ENCODE data around the gene APEH.
"Not testable (repeated sequence)": the region's sequence is repeated elsewhere in the genome, so short reads cannot be mapped to it uniquely, and the experiment has no call there.

The APEH gene

DNA sequence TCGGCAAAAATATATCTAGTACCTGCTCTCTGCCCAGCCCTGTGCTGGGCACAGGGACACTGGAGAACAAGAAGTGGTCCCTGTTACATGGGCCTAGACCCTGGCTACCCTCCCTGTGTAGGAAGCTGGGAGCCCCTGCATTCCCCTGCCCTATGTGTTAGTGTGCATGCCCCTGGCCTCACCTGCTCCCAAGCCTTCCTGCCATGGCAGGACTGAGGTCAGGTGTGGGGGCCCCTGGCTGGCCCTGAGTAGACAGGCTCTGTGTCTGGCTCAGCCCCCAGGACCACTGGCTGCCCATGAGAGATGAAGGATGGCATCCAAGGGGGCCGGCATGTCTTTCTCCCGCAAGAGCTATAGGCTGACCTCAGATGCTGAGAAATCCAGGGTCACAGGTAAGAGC, 16.7 kb downstream of the APEH start:
- not testable (repeated sequence) for H3K79me2 ChIP-seq (ENCODE audit: insufficient read depth, low read length); H3K9ac ChIP-seq (ENCODE audit: low read length); H3K4me3 ChIP-seq (ENCODE audit: low read depth, low read length, poor library complexity, severe bottlenecking)

DNA sequence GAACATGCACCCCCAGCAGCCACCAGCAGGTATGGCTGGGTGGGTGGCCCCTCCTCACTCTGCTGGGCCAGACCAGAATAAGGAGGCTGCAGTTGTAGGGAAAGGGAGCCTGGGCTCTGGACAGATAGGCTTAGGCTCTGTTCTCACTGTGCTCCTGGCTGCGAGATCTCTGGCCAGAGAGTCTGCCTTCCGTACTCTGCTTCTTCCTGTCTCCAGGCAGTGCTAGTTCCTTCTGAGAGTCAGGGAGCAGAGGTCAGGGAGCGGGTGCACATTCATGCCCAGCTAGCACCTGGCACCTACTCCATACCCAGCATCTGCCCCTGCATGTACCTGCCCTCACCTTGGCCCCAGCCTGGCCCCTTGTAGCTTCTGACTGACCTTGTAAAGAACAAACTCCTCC, 17.3 kb downstream of the APEH start:
- not testable (repeated sequence) for H3K4me3 ChIP-seq (ENCODE audit: low read depth, low read length, poor library complexity, severe bottlenecking); H3K27ac ChIP-seq (ENCODE audit: low read depth, low read length, poor library complexity, severe bottlenecking); H3K9me2 ChIP-seq (ENCODE audit: low read depth, low read length); H3F3A ChIP-seq (ENCODE audit: insufficient read depth, low read length); H3K36me3 ChIP-seq (ENCODE audit: insufficient read depth, low read length); H3K4me2 ChIP-seq (ENCODE audit: low read length); H4K20me1 ChIP-seq (ENCODE audit: insufficient read depth, low read length); H3K9ac ChIP-seq (ENCODE audit: low read length); H2AFZ ChIP-seq (ENCODE audit: low read length); H3K9me3 ChIP-seq (ENCODE audit: low read length); H3K79me2 ChIP-seq (ENCODE audit: insufficient read depth, low read length); H3K27me3 ChIP-seq (ENCODE audit: insufficient read depth, low read length)
- H3K4me1 ChIP-seq (ENCODE audit: insufficient read depth, low read length, severe bottlenecking): peaks cover 25% of the 10 kb centered on the region

More for the DNA sequence above, 16.7 kb downstream of the APEH start:
- H3K27ac ChIP-seq (ENCODE audit: low read depth, low read length, poor library complexity, severe bottlenecking); H3F3A ChIP-seq (ENCODE audit: insufficient read depth, low read length); H3K36me3 ChIP-seq (ENCODE audit: insufficient read depth, low read length); H4K20me1 ChIP-seq (ENCODE audit: insufficient read depth, low read length); H3K27me3 ChIP-seq (ENCODE audit: insufficient read depth, low read length); H3K9me2 ChIP-seq (ENCODE audit: low read depth, low read length); H2AFZ ChIP-seq (ENCODE audit: low read length); H3K9me3 ChIP-seq (ENCODE audit: low read length): not testable (repeated sequence)
- Histone ChIP-seq H3K4me2 (ENCODE audit: low read length) (peak overlapping the region; percentile 97; the same call in 1 of the 2 replicates), H3K4me1 (ENCODE audit: insufficient read depth, low read length, severe bottlenecking) (peaks cover 25% of the 10 kb centered on the region)

DNA sequence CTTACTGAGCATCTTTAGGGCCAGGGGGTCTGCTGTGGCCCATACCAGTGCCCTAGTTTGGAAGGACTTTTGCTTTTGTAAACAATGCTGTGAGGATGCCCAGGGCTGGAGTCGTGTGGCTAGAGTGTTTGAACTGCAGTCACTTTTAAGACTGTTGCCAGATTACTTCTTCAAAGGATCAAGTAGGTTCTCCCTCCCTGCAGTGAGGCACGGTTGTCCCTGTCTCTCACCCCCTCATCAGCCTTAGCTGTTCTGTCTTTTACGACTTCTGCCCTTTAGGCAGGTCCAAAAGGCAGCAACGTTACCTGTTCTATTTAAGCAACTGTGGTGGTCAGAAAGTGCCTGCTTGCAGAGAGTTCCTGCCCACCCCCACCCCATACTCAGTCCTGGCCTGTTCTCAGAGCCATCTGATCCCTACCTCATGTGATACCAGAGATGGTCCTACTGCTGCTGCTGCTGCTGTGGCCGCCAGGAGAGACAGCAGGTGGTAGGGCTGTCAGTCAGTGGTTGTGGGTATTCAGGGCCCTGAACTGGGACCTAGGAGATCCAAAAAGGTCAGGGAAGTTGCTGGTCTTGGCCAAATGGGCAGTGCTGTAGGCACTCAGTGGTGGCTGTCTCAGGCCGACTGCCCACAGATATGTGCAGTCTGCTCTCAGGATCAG, 20.4 kb downstream of the APEH start:
- not testable (repeated sequence) for H3K79me2 ChIP-seq (ENCODE audit: insufficient read depth, low read length)

GRCh38 chr3:49695350-49696015, 21.3 kb downstream of the APEH start:
- H3K4me1 ChIP-seq (ENCODE audit: insufficient read depth, low read length, severe bottlenecking); H2AFZ ChIP-seq (ENCODE audit: low read length): not testable (repeated sequence)

More for the DNA sequence above, 20.4 kb downstream of the APEH start:
- not testable (repeated sequence) for H3K4me3 ChIP-seq (ENCODE audit: low read depth, low read length, poor library complexity, severe bottlenecking); H3K9me3 ChIP-seq (ENCODE audit: low read length); H3F3A ChIP-seq (ENCODE audit: insufficient read depth, low read length); H3K9ac ChIP-seq (ENCODE audit: low read length); H3K27ac ChIP-seq (ENCODE audit: low read depth, low read length, poor library complexity, severe bottlenecking); H4K20me1 ChIP-seq (ENCODE audit: insufficient read depth, low read length); H3K9me2 ChIP-seq (ENCODE audit: low read depth, low read length); H2AFZ ChIP-seq (ENCODE audit: low read length); H3K27me3 ChIP-seq (ENCODE audit: insufficient read depth, low read length); H3K36me3 ChIP-seq (ENCODE audit: insufficient read depth, low read length); H3K4me2 ChIP-seq (ENCODE audit: low read length)
- peaks cover 16% of the 10 kb centered on the region for H3K4me1 ChIP-seq (ENCODE audit: insufficient read depth, low read length, severe bottlenecking)

DNA sequence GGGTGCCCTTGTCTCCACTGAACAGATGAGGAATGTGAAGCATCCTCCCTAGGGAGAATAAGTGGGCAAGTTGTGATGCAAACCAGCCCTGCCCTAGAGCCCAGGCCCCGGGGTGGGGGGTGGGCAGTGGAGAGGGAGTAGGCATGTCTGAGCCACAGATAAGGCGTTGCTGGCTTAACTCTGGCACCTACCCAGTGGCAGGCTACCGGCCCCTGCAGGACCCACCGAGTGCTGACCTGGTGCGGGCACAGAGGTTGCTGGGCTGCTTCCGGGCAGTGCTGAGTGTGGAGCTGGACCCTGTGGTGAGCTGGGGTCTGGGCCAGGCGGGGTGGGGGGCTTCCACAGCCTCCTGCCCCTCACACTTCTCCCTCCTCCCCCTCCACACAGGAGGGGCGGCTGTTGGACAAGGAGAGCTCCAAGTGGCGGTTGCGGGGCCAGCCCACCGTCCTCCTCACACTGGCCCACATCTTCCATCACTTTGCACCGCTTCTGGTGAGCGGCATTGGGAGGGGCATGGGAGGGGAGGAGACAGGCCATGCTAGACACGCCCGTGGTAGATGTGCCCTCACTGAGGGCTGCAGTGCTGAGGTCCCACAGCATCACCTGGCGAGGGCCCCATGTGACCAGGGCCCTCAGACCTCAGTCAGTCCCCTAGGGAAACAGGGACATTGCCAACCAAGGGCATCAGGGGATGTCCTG, 25.3 kb downstream of the APEH start:
- H2AFZ ChIP-seq (ENCODE audit: low read length): no peak overlapping the region
- H3K36me3 ChIP-seq (ENCODE audit: insufficient read depth, low read length): no peaks in the 10 kb centered on the region
- no peaks in the 10 kb centered on the region for H4K20me1 ChIP-seq (ENCODE audit: insufficient read depth, low read length)
- H3K9me3 ChIP-seq (ENCODE audit: low read length): no peaks in the 10 kb centered on the region
- no peak overlapping the region for H3K4me2 ChIP-seq (ENCODE audit: low read length)
- H3K27ac ChIP-seq (ENCODE audit: low read depth, low read length, poor library complexity, severe bottlenecking): no peak overlapping the region
- no peaks in the 10 kb centered on the region for H3K9me2 ChIP-seq (ENCODE audit: low read depth, low read length)
- no peak for TF ChIP-seq EZH2 (IDR thresholded peaks at IDR 0.05; ENCODE audit: borderline replicate concordance, low read length)
- TF ChIP-seq, protein P1, sequence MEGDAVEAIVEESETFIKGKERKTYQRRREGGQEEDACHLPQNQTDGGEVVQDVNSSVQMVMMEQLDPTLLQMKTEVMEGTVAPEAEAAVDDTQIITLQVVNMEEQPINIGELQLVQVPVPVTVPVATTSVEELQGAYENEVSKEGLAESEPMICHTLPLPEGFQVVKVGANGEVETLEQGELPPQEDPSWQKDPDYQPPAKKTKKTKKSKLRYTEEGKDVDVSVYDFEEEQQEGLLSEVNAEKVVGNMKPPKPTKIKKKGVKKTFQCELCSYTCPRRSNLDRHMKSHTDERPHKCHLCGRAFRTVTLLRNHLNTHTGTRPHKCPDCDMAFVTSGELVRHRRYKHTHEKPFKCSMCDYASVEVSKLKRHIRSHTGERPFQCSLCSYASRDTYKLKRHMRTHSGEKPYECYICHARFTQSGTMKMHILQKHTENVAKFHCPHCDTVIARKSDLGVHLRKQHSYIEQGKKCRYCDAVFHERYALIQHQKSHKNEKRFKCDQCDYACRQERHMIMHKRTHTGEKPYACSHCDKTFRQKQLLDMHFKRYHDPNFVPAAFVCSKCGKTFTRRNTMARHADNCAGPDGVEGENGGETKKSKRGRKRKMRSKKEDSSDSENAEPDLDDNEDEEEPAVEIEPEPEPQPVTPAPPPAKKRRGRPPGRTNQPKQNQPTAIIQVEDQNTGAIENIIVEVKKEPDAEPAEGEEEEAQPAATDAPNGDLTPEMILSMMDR (IDR thresholded peaks at IDR 0.05; ENCODE audit: low read length): no peak
- no peaks in the 10 kb centered on the region for H3K79me2 ChIP-seq (ENCODE audit: insufficient read depth, low read length)
- H3F3A ChIP-seq (ENCODE audit: insufficient read depth, low read length): no peaks in the 10 kb centered on the region
- H3K4me3 ChIP-seq (ENCODE audit: low read depth, low read length, poor library complexity, severe bottlenecking): no peak overlapping the region
- no peaks in the 10 kb centered on the region for H3K27me3 ChIP-seq (ENCODE audit: insufficient read depth, low read length)
- H3K4me1 ChIP-seq (ENCODE audit: insufficient read depth, low read length, severe bottlenecking): no peaks in the 10 kb centered on the region
- no peak overlapping the region for H3K9ac ChIP-seq (ENCODE audit: low read length)

More at GRCh38 chr3:49695350-49696015, 21.3 kb downstream of the APEH start:
- not testable (repeated sequence) for H3K27me3 ChIP-seq (ENCODE audit: insufficient read depth, low read length); H3K27ac ChIP-seq (ENCODE audit: low read depth, low read length, poor library complexity, severe bottlenecking); H3K79me2 ChIP-seq (ENCODE audit: insufficient read depth, low read length); H3K9me3 ChIP-seq (ENCODE audit: low read length); H3K9ac ChIP-seq (ENCODE audit: low read length); H3F3A ChIP-seq (ENCODE audit: insufficient read depth, low read length); H4K20me1 ChIP-seq (ENCODE audit: insufficient read depth, low read length); H3K4me2 ChIP-seq (ENCODE audit: low read length); H3K36me3 ChIP-seq (ENCODE audit: insufficient read depth, low read length); H3K4me3 ChIP-seq (ENCODE audit: low read depth, low read length, poor library complexity, severe bottlenecking); H3K9me2 ChIP-seq (ENCODE audit: low read depth, low read length)

Measured in OCI-LY1 (cell line).